Colonic mucosa (tissue), 4 donors: ENCODE measurements around the gene HBS1L. TPM values are rescaled to one million over a fixed set of nuclear protein-coding genes. Genes with fewer than 3 reads are reported as not detected.

ENCODE experiments used
- DNase-seq: peaks from one replicate; pipeline ENCODE4 v3.0.0-alpha.2; 2020
- H3K27ac ChIP-seq: fragments of 200-600 bp; one replicate; pipeline ENCODE4 v1.8.0; 2021
- H3K27me3 ChIP-seq: fragments of 200-600 bp; one replicate; pipeline ENCODE4 v1.8.0; 2021
- H3K36me3 ChIP-seq: fragments of 200-600 bp; one replicate; pipeline ENCODE4 v1.8.0; 2021
- H3K4me1 ChIP-seq: fragments of 200-600 bp; one replicate; pipeline ENCODE4 v1.8.0; 2021; ENCODE audit warnings: mild to moderate bottlenecking
- H3K4me3 ChIP-seq: fragments of 200-600 bp; one replicate; pipeline ENCODE4 v1.8.0; 2021
- H3K9ac ChIP-seq, 2 donors: one replicate each; pipeline ENCODE4 v1.7.0; 2013; ENCODE audit warnings: control low read depth in 2 of 2, low read depth in 2 of 2, low read length in 2 of 2
- H3K9me3 ChIP-seq: fragments of 200-600 bp; one replicate; pipeline ENCODE4 v1.8.0; 2021
- CTCF ChIP-seq: fragments of 200-600 bp; IDR thresholded peaks from one replicate; pipeline ENCODE4 v1.8.0; 2022; ENCODE audit warnings: antibody characterized with exemption, mild to moderate bottlenecking
- intact Hi-C: fragments of 100-400 bp; cut with DNase I; formaldehyde crosslinking; loops from one replicate; pipeline ENCODE4 v1.14.1; 2022
- total RNA-seq, 2 donors: library from RNA; stranded (reverse); fragmentation: NEBNext Ultra II Directional in 1 of 2; extraction: Animal tissue kit (Norgen Biotek cat#: 25700) in 1 of 2; gene quantifications; one replicate each; pipeline ENCODE4 v1.2.1, GENCODE V29; 2021
- donor health status: healthy.
- donor health status: DM: no; HTN: no; CAD: no.
- donor health status: DM: no; HTN: no; CAD: no.

HBS1L gene
- total RNA-seq, 2 donors from 2014 or later: 58.1 to 59.7 TPM

- H3K4me1 ChIP-seq: no peaks in the 10 kb centered on the region
These were observed 35.7 kb downstream of the HBS1L start for GRCh38 chr6:135018941-135019340.

GRCh38 chr6:135018052-135018451, 36.6 kb downstream of the HBS1L start:
- H3K9ac ChIP-seq: no peak overlapping the region
- no peak overlapping the region for H3K27ac ChIP-seq
- intact Hi-C loops: no loop called here
- H3K27me3 ChIP-seq: no peaks in the 10 kb centered on the region
- DNase-seq: no peak
- no peaks in the 10 kb centered on the region for H3K36me3 ChIP-seq
- no peaks in the 10 kb centered on the region for H3K4me1 ChIP-seq
- H3K4me3 ChIP-seq: no peak overlapping the region
- no peak for TF ChIP-seq CTCF
- H3K9me3 ChIP-seq: no peaks in the 10 kb centered on the region

More at GRCh38 chr6:135018941-135019340, 35.7 kb downstream of the HBS1L start:
- H3K4me3 ChIP-seq: no peak overlapping the region
- no peak overlapping the region for H3K9ac ChIP-seq
- DNase-seq: no peak
- no peak for TF ChIP-seq CTCF
- no peaks in the 10 kb centered on the region for H3K27me3 ChIP-seq
- H3K27ac ChIP-seq: no peak overlapping the region
- intact Hi-C loops: no loop called here
- no peaks in the 10 kb centered on the region for H3K36me3 ChIP-seq
- H3K9me3 ChIP-seq: no peaks in the 10 kb centered on the region

GRCh38 chr6:135014353-135014832, 40.2 kb downstream of the HBS1L start:
- H3K27me3 ChIP-seq: no peaks in the 10 kb centered on the region
- no peak for TF ChIP-seq CTCF
- H3K4me3 ChIP-seq: no peak overlapping the region
- intact Hi-C loops: no loop called here
- H3K36me3 ChIP-seq: no peaks in the 10 kb centered on the region
- no peak overlapping the region for H3K9ac ChIP-seq
- no peaks in the 10 kb centered on the region for H3K9me3 ChIP-seq
- DNase-seq: no peak
- H3K27ac ChIP-seq: no peak overlapping the region
- no peaks in the 10 kb centered on the region for H3K4me1 ChIP-seq

- H3K4me1 ChIP-seq: no peaks in the 10 kb centered on the region
- H3K9ac ChIP-seq: no peak overlapping the region
- TF ChIP-seq CTCF: no peak
- H3K27me3 ChIP-seq: no peaks in the 10 kb centered on the region
- H3K9me3 ChIP-seq: no peaks in the 10 kb centered on the region
- H3K4me3 ChIP-seq: no peak overlapping the region
- H3K36me3 ChIP-seq: no peaks in the 10 kb centered on the region
- intact Hi-C loops: no loop called here
- H3K27ac ChIP-seq: no peak overlapping the region
- no peak for DNase-seq
These were observed 41.4 kb downstream of the HBS1L start for GRCh38 chr6:135013211-135013610.

- no peak overlapping the region for H3K9ac ChIP-seq
- no peaks in the 10 kb centered on the region for H3K27me3 ChIP-seq
- H3K4me3 ChIP-seq: no peak overlapping the region
- H3K9me3 ChIP-seq: no peaks in the 10 kb centered on the region
- H3K36me3 ChIP-seq: no peaks in the 10 kb centered on the region
- no peak for DNase-seq
- no peak for TF ChIP-seq CTCF
- intact Hi-C loops: no loop called here
- H3K27ac ChIP-seq: no peak overlapping the region
- H3K4me1 ChIP-seq: no peaks in the 10 kb centered on the region
These were observed 41.9 kb downstream of the HBS1L start for GRCh38 chr6:135012764-135013163.
